ENCODE data around the gene ASB6.

Gene ASB6

GRCh38 chr9:129615407-129616285 is 26.3 kb downstream of the ASB6 start:
- in situ Hi-C loops (cut with MboI; ENCODE audit: low sequenced_read_pairs, unreplicated experiment), result loop anchor here (10.0 kb wide), 1 partner anchor 481 kb away; no protein-coding TSS in a partner anchor
- TF ChIP-seq, protein P1, sequence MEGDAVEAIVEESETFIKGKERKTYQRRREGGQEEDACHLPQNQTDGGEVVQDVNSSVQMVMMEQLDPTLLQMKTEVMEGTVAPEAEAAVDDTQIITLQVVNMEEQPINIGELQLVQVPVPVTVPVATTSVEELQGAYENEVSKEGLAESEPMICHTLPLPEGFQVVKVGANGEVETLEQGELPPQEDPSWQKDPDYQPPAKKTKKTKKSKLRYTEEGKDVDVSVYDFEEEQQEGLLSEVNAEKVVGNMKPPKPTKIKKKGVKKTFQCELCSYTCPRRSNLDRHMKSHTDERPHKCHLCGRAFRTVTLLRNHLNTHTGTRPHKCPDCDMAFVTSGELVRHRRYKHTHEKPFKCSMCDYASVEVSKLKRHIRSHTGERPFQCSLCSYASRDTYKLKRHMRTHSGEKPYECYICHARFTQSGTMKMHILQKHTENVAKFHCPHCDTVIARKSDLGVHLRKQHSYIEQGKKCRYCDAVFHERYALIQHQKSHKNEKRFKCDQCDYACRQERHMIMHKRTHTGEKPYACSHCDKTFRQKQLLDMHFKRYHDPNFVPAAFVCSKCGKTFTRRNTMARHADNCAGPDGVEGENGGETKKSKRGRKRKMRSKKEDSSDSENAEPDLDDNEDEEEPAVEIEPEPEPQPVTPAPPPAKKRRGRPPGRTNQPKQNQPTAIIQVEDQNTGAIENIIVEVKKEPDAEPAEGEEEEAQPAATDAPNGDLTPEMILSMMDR (IDR thresholded peaks at IDR 0.05; ENCODE audit: borderline replicate concordance, control extremely low read depth, extremely low read depth, insufficient read depth, missing control alignments), result no peak
- DNase-seq (ENCODE audit: low spot score), result no peak

DNA sequence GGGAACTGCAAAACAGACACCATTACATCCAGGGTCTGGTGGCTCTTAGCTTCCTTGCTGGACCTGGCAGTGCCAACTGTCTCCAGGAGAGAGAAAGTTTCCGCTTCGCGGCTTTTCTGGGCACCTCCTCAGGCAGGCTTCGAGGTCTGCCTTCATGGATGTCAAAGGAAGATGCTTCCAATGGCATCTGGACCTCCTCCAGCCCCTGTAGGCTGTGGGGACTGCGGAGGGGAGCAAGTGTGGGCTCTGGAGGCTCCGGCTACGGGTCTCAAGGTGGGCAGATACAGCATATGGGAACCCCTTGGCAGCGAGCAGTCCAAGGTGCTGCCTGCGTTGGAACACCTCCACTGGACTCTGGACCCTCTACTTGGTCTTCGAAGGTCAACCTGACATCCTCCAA is 27.0 kb downstream of the ASB6 start:
- TF ChIP-seq, protein P1 (IDR thresholded peaks at IDR 0.05; ENCODE audit: borderline replicate concordance, control extremely low read depth, extremely low read depth, insufficient read depth, missing control alignments), result no peak
- no peak for DNase-seq (ENCODE audit: low spot score)
- in situ Hi-C loops (cut with MboI; ENCODE audit: low sequenced_read_pairs, unreplicated experiment), result loop anchor here (10.0 kb wide), 1 partner anchor 480 kb away; no protein-coding TSS in a partner anchor

GRCh38 chr9:129613520-129614175 is 28.3 kb downstream of the ASB6 start:
- DNase-seq (ENCODE audit: low spot score), result no peak
- in situ Hi-C loops (cut with MboI; ENCODE audit: low sequenced_read_pairs, unreplicated experiment), result loop anchor here (10.0 kb wide), 1 partner anchor 479 kb away; no protein-coding TSS in a partner anchor
- TF ChIP-seq, protein P1 (IDR thresholded peaks at IDR 0.05; ENCODE audit: borderline replicate concordance, control extremely low read depth, extremely low read depth, insufficient read depth, missing control alignments), result no peak

DNA sequence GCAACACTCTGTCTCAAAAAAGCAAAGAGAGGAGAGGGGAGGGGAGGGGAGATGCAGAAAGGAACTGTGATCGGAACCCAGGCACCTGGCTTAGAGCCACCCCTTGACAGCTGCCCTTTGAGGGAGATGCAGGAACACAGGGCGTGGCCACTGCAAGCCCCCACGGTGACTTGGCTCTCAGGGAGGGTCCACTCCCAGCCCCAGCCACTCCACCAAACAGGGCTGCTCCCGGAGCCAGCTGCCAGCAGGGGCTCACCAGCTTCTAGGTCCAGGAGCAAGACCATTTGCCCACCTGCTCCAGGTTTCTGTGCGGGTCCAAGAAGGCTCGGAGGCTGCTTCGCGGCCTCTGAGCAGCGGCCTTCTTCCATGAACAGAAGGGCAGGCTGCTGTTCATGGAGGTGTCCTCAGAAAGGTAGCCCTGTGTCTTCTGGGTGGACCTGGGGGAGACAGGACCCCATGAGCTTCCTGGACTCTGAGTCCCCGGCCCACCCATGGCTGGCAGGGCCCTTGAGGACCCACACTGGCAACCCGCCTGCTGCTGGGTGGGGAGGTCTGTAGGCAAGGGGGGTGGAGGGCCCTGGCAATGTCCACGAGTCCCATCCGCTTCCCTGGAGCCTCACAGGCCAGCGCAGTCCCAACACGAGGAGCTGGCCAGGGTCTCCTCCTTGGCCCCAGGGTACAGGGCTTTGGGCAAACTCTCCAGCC is 29.0 kb downstream of the ASB6 start:
- no peak for DNase-seq (ENCODE audit: low spot score)
- in situ Hi-C loops (cut with MboI; ENCODE audit: low sequenced_read_pairs, unreplicated experiment), result loop anchor here (10.0 kb wide), 1 partner anchor 478 kb away; no protein-coding TSS in a partner anchor
- TF ChIP-seq, protein P1 (IDR thresholded peaks at IDR 0.05; ENCODE audit: borderline replicate concordance, control extremely low read depth, extremely low read depth, insufficient read depth, missing control alignments), result no peak

GRCh38 chr9:129612123-129612522 is 29.8 kb downstream of the ASB6 start:
- in situ Hi-C loops (cut with MboI; ENCODE audit: low sequenced_read_pairs, unreplicated experiment), result loop anchor here (10.0 kb wide), 1 partner anchor 477 kb away; no protein-coding TSS in a partner anchor
- TF ChIP-seq, protein P1 (IDR thresholded peaks at IDR 0.05; ENCODE audit: borderline replicate concordance, control extremely low read depth, extremely low read depth, insufficient read depth, missing control alignments), result no peak
- DNase-seq (ENCODE audit: low spot score), result no peak

DNA sequence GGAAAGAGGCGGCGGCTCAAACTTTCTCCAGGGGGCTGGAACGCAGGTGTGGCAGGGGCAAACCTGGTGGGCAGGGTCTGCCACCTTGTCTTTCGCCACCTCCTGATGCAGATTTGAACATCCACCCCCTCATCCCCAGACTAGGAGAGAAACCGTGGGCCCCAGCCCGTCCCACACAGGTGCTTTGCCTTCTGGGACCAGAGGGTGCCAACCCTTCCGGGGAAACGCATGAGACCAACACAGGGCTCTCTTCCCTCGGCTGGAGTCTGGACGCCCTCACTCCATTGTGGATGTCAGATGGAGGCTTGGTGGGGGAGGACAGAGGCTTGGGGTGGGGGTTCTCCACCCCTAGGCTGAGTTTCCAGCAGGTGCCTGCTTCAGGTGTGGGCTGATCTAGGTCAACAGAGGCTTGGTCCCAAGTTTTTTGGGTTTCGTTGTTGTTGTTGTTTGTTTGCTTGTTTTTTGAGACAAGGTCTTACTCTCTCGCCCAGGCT is 30.6 kb downstream of the ASB6 start:
- DNase-seq (ENCODE audit: low spot score), result no peak
- TF ChIP-seq, protein P1 (IDR thresholded peaks at IDR 0.05; ENCODE audit: borderline replicate concordance, control extremely low read depth, extremely low read depth, insufficient read depth, missing control alignments), result no peak
- in situ Hi-C loops (cut with MboI; ENCODE audit: low sequenced_read_pairs, unreplicated experiment), result loop anchor here (10.0 kb wide), 1 partner anchor 477 kb away; no protein-coding TSS in a partner anchor

All from GM13976 (cell line).